GM08714 (cell line): ENCODE results near the gene SAFB2.

Source experiments
- H3K4me3 ChIP-seq: fragments of 200-500 bp; sonication (Bioruptor generic); 2 replicates; pipeline ENCODE4 v1.5.1; 2014; ENCODE audit warnings: mild to moderate bottlenecking, low read length, inconsistent platforms
- ZNF274 ChIP-seq: IDR thresholded peaks from 2 replicates; pipeline ENCODE4 v1.6.1; 2012; ENCODE audit warnings: mild to moderate bottlenecking, low read depth, low read length

Gene SAFB2

GRCh38 chr19:5622465-5623396 is at the start of gene SAFB2, which contains the start of gene SAFB:
TSS of gene SAFB2 (minus strand) at chr19:5622776. CDS start at chr19:5622715, 61 bp downstream.
TSS of gene SAFB (plus strand) at chr19:5623083. CDS start at chr19:5623206, 123 bp downstream.
- TF ChIP-seq ZNF274 = no peak
- H3K4me3 ChIP-seq = peak within 1 kb of the TSS; percentile 82

GRCh38 chr19:5671600-5671999 is 49.0 kb upstream of the SAFB2 start:
- TF ChIP-seq ZNF274 = no peak
- H3K4me3 ChIP-seq = no peak overlapping the region

DNA sequence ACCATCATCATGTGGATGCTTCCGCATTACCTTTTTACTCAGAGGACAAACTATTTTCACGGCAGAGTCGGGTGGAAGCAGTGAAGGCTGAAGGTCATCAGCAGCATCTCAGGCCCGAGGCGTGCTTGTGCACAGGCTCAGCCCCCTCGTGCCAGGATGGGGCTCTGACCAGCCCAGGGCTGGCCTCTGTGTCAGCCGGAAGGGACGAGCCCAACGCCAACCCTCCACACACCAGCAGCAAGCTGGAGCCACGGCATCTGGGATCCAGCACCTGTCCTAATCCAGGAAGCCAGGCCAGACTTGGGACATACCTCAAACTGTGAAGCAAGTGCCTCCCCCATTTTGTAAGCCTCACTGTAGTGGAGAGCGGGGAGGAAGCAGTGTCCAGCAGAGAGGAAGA is 46.6 kb upstream of the SAFB2 start:
- TF ChIP-seq ZNF274 = no peak
- H3K4me3 ChIP-seq = no peak overlapping the region

- no peak for TF ChIP-seq ZNF274
These were observed 45.2 kb upstream of the SAFB2 start for GRCh38 chr19:5667751-5668271.

DNA sequence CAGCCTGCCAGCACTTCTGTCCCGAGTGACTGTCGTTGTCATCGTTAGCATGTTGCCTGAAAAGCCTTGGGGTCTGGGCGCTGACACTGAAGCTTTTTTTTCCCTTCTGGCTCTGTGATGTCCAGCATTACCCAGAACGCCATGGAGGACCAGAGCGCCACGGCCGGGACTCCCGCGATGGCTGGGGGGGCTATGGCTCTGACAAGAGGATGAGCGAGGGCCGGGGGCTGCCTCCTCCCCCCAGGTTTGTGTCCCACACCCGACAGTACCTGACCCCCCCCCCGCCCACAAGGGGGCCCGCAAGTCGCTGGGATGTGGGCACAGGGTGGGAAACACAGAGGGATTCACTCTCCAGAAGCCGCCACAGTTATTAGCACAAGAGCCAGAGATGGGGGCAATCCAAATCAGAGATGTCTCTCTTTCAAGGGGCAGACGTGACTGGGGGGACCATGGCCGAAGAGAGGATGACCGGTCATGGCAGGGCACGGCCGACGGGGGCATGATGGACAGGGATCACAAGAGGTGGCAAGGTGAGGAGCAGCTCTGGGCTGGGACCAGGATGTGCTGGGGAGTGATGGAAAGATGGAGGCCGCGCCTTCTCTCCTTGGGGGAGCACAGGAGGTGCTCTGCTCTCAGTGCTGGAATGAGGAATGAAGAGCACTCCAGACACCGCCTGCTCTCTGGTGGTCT is 44.5 kb upstream of the SAFB2 start:
- no peak for TF ChIP-seq ZNF274
- H3K4me3 ChIP-seq = no peak overlapping the region

More at GRCh38 chr19:5667751-5668271, 45.2 kb upstream of the SAFB2 start:
- no peak overlapping the region for H3K4me3 ChIP-seq

GRCh38 chr19:5665781-5666513 is 43.4 kb upstream of the SAFB2 start:
- no peak overlapping the region for H3K4me3 ChIP-seq
- no peak for TF ChIP-seq ZNF274

DNA sequence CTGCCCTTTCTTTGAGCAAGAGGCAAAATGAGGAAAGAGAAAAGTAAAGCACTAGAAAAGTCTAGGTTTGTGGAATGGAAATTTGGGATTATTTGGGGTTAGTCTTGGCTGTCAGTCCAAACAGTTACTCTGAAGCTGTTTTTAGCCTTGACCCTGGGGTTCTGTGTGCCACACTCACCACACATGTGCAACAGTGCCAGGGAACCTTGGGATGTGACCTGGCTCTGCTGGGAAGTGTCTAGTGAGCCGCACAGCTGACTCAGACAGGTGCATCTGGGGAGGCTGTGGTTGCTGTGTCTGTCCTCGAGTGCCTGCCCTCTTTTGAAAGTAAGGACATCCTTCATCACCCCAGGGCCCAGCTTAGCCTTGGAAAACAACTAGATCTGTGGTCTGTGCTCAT is 41.9 kb upstream of the SAFB2 start:
- no peak overlapping the region for H3K4me3 ChIP-seq
- no peak for TF ChIP-seq ZNF274

- no peak for TF ChIP-seq ZNF274
- H3K4me3 ChIP-seq = no peak overlapping the region
These were observed 41.3 kb upstream of the SAFB2 start for GRCh38 chr19:5663904-5664303.

DNA sequence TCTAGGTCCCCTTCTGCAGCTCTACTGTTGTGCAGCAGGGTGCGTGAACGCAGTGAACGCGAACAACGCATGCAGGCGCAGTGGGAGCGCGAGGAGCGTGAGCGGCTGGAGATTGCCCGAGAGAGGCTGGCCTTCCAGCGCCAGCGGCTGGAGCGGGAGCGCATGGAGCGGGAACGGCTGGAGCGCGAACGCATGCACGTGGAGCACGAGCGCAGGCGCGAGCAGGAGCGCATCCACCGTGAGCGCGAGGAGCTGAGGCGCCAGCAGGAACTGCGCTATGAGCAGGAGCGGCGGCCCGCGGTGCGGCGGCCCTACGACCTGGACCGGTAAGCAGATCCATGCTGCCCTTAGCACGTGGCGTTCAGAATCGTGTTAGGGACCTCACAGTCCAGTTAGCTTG is 38.9 kb upstream of the SAFB2 start:
- H3K4me3 ChIP-seq = no peak overlapping the region
- TF ChIP-seq ZNF274 = no peak

DNA sequence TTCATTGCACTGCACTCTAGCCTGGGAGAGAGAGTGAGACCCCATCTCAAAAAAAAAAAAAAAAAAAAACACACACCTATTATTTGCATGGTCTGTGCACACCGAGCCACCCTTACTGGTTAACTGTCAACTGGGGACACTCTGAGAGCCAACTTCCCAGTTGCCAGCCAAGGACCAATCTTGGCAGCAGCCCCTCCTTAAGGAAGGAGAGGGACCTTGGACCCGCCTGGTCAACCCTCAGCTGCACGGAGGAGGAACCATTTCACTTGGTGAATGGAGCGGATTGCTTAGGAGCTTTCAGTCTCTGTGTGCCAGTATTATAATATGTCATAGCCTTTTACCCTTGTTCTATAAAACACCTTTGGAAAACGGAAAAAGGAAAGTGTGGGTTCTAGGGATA is 32.8 kb upstream of the SAFB2 start:
- no peak for TF ChIP-seq ZNF274
- no peak overlapping the region for H3K4me3 ChIP-seq

- no peak for TF ChIP-seq ZNF274
- no peak overlapping the region for H3K4me3 ChIP-seq
These were observed 32.4 kb upstream of the SAFB2 start for GRCh38 chr19:5654931-5655330.

DNA sequence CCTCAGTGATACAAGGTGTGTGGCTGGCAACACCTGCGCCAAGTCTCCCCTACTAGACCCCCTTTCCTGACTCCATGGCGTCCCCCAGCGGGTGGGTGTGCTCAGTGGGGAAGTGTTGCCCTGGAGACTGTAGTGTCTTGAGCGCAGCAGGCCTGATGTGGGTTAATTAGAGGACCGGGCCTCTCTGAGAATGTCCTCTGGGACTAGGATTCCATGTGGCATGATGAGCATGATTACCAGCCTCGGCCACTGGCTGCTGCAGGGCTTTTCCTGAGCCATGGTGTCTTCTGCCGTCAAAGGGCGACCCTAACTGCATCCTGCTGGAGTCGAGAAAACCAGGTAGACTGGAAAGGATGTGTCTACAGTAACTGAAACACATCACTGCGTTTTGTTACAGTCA is 29.7 kb upstream of the SAFB2 start:
- no peak for TF ChIP-seq ZNF274
- no peak overlapping the region for H3K4me3 ChIP-seq

- H3K4me3 ChIP-seq = no peak overlapping the region
- TF ChIP-seq ZNF274 = no peak
These were observed 28.8 kb upstream of the SAFB2 start for GRCh38 chr19:5651361-5651760.

- TF ChIP-seq ZNF274 = no peak
- H3K4me3 ChIP-seq = no peak overlapping the region
These were observed 25.9 kb upstream of the SAFB2 start for GRCh38 chr19:5648464-5648863.

DNA sequence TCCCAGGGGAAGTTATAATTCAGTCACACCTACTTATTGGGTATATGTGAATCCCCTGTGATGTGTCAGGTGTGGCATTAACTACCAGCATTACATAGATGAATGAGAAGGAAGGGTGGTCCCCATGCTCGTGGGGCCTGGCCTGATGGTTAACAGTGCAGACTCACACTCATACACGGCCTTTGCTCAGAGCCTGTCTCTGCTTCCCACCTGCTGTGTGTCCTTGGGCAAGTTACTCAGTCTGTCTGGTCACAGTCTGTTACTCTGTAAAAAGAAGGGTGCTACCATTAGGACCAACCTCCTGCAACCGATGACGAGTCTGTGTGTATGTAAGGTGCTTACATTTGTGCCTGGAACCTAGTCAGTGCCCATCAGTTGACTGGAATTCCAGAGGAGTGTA is 24.1 kb upstream of the SAFB2 start:
- H3K4me3 ChIP-seq = no peak overlapping the region
- TF ChIP-seq ZNF274 = no peak
